ENCODE data around the gene SZRD1. TPM values are rescaled to one million over a fixed set of nuclear protein-coding genes. Genes with fewer than 3 reads are reported as not detected.

Gene SZRD1
- total and polyA plus RNA-seq, 9 of the 15 experiments (the other 6 are each of a cell fraction or from before 2014, with no cell fraction given) = 3.9 to 149 (median 82.5) TPM

- TF ChIP-seq, protein P1, sequence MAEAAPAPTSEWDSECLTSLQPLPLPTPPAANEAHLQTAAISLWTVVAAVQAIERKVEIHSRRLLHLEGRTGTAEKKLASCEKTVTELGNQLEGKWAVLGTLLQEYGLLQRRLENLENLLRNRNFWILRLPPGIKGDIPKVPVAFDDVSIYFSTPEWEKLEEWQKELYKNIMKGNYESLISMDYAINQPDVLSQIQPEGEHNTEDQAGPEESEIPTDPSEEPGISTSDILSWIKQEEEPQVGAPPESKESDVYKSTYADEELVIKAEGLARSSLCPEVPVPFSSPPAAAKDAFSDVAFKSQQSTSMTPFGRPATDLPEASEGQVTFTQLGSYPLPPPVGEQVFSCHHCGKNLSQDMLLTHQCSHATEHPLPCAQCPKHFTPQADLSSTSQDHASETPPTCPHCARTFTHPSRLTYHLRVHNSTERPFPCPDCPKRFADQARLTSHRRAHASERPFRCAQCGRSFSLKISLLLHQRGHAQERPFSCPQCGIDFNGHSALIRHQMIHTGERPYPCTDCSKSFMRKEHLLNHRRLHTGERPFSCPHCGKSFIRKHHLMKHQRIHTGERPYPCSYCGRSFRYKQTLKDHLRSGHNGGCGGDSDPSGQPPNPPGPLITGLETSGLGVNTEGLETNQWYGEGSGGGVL (CRISPR knock-in tag; IDR thresholded peaks at IDR 0.05) = no peak
- TF ChIP-seq ZNF3 (CRISPR knock-in tag; IDR thresholded peaks at IDR 0.05) (no peak), ZNF586 (CRISPR knock-in tag; conservative IDR thresholded peaks at IDR 0.05) (no peak), ARHGAP35 (IDR thresholded peaks at IDR 0.05; ENCODE audit: partially characterized antibody) (no peak), PHB (CRISPR knock-in tag; IDR thresholded peaks at IDR 0.05) (no peak), CEBPG (CRISPR knock-in tag; IDR thresholded peaks at IDR 0.05) (no peak), CEBPG (tag; conservative IDR thresholded peaks at IDR 0.05 in 1 of 2, IDR thresholded peaks at IDR 0.05 in 1 of 2) (no peak), VEZF1 (CRISPR knock-in tag; IDR thresholded peaks at IDR 0.05) (peak; percentile 48), ZBTB7A (IDR thresholded peaks at IDR 0.05; ENCODE audit: borderline replicate concordance, control insufficient read depth, low read depth, low read length) (peak; percentile 49), SFPQ (IDR thresholded peaks at IDR 0.05; ENCODE audit: low read depth, low read length) (no peak), ETV1 (tag; conservative IDR thresholded peaks at IDR 0.05; ENCODE audit: low read depth) (peak; percentile 96), GTF2A2 (tag; IDR thresholded peaks at IDR 0.05) (no peak)
- TF ChIP-seq, protein P2, sequence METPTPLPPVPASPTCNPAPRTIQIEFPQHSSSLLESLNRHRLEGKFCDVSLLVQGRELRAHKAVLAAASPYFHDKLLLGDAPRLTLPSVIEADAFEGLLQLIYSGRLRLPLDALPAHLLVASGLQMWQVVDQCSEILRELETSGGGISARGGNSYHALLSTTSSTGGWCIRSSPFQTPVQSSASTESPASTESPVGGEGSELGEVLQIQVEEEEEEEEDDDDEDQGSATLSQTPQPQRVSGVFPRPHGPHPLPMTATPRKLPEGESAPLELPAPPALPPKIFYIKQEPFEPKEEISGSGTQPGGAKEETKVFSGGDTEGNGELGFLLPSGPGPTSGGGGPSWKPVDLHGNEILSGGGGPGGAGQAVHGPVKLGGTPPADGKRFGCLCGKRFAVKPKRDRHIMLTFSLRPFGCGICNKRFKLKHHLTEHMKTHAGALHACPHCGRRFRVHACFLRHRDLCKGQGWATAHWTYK (CRISPR knock-in tag; IDR thresholded peaks at IDR 0.05) = no peak; the same call in 1 of the 2 replicates
- TF ChIP-seq, protein P3, sequence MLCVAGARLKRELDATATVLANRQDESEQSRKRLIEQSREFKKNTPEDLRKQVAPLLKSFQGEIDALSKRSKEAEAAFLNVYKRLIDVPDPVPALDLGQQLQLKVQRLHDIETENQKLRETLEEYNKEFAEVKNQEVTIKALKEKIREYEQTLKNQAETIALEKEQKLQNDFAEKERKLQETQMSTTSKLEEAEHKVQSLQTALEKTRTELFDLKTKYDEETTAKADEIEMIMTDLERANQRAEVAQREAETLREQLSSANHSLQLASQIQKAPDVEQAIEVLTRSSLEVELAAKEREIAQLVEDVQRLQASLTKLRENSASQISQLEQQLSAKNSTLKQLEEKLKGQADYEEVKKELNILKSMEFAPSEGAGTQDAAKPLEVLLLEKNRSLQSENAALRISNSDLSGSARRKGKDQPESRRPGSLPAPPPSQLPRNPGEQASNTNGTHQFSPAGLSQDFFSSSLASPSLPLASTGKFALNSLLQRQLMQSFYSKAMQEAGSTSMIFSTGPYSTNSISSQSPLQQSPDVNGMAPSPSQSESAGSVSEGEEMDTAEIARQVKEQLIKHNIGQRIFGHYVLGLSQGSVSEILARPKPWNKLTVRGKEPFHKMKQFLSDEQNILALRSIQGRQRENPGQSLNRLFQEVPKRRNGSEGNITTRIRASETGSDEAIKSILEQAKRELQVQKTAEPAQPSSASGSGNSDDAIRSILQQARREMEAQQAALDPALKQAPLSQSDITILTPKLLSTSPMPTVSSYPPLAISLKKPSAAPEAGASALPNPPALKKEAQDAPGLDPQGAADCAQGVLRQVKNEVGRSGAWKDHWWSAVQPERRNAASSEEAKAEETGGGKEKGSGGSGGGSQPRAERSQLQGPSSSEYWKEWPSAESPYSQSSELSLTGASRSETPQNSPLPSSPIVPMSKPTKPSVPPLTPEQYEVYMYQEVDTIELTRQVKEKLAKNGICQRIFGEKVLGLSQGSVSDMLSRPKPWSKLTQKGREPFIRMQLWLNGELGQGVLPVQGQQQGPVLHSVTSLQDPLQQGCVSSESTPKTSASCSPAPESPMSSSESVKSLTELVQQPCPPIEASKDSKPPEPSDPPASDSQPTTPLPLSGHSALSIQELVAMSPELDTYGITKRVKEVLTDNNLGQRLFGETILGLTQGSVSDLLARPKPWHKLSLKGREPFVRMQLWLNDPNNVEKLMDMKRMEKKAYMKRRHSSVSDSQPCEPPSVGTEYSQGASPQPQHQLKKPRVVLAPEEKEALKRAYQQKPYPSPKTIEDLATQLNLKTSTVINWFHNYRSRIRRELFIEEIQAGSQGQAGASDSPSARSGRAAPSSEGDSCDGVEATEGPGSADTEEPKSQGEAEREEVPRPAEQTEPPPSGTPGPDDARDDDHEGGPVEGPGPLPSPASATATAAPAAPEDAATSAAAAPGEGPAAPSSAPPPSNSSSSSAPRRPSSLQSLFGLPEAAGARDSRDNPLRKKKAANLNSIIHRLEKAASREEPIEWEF (CRISPR knock-in tag; IDR thresholded peaks at IDR 0.05) = no peak
Measured at GRCh38 chr1:16440470-16441281, 73.6 kb downstream of the SZRD1 start, which contains the start of gene NECAP2 (continued).
